GM21528 (cell line): Measurements from ENCODE around the gene NBPF26.
"Not testable (repeated sequence)": the region's sequence is repeated elsewhere in the genome, so short reads cannot be mapped to it uniquely, and the experiment has no call there.

Source experiments
- ATAC-seq: cut with Tn5 transposase; IDR thresholded peaks from one replicate; pipeline ENCODE4 v1.9.1; 2021; ENCODE audit warnings: mild to moderate bottlenecking, moderate library complexity; ENCODE audit not compliant: unreplicated experiment, low FRiP score

The NBPF26 gene

DNA sequence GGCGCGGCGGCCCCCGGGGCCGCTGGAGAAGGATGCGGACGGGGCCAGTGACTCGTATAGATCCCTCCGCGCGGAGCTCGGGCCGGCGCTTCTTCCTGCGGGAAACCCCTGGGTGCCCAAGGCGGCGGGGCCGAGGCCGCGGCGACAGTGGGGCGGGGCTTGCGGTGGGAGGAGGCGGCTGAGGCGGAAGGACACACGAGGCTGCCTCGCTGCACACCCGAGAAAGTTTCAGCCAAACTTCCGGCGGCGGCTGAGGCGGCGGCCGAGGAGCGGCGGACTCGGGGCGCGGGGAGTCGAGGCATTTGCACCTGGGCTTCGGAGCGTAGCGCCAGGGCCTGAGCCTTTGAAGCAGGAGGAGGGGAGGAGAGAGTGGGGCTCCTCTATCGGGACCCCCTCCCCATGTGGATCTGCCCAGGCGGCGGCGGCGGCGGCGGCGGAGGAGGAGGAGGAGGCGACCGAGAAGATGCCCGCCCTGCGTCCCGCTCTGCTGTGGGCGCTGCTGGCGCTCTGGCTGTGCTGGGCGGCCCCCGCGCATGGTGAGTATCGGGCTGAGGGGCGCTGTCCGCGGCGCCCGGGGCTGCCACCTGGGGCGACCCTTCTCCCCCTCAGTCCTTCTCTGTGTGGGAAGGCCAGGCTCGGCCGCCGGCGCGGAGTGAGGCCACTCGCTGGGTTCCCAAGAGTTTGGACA lies at the start of gene NBPF26:
Gene NBPF26 (plus strand): TSS at position 231 of the 688 bp plus-strand sequence.
- ATAC-seq, result peak; percentile 57

- not testable (repeated sequence) for ATAC-seq
Measured at GRCh38 chr1:120680106-120680819, 43.5 kb upstream of the NBPF26 start.

GRCh38 chr1:120680938-120681337 lies 42.8 kb upstream of the NBPF26 start:
- ATAC-seq, result not testable (repeated sequence)

DNA sequence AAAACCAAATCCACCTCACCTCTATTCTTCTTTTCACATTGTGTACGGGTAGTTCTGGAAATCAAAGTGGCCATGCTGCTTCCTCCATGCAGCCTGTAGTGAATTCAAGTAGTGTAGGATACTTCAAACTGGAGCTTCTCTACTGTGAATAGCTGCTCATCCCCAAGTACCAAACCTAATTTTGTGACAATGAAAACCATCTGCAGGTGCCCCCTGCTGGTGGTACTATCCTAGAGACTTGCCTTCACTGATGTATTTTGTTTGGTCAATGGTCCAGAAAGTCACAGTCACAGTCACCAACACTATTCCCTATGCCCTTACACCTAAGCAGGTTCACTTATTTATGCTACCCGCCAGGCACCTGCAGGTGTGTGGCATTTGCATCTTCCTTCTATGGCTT lies 39.3 kb upstream of the NBPF26 start:
- ATAC-seq, result not testable (repeated sequence)

DNA sequence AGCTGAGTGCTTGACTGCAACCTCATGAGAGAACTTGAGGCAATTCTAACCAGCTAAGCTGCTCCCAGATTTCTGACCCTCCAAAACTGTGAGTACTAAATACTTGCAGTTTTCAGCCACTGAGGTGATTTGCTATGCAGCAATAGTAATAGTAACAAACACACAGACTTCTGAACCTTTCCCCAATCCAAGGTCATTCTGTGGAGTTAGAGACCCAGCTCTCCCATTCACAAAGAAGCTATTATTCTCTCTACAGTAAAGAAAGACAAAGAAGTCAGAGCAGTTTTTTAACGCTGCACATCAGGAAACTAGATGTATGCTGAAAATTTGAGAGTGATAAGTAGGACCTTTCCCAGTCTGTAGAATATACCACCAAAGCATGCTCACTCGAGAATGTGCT lies 38.1 kb upstream of the NBPF26 start:
- not testable (repeated sequence) for ATAC-seq

- not testable (repeated sequence) for ATAC-seq
Measured at GRCh38 chr1:120687250-120687649, 36.5 kb upstream of the NBPF26 start.

- ATAC-seq, result not testable (repeated sequence)
Measured at GRCh38 chr1:120700807-120701562, 22.8 kb upstream of the NBPF26 start.

DNA sequence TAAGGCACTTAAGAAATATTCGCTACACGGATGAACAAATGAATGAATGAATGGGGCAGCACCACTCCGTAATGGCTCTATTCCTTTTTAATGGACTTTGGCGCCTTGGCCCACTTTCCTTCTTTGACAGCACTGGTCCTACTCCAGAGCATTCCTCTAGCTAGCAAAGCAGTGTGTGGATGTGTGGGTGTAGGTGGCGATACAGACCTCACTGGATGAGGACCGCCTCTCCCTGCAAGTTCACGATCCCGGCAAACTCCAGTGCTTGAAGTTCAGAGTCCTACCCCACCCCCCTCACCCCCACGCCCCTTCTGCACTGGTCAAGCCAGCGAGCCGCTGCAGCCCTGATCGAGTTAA lies 409 bp upstream of the NBPF26 start:
- peak; percentile 20 for ATAC-seq

DNA sequence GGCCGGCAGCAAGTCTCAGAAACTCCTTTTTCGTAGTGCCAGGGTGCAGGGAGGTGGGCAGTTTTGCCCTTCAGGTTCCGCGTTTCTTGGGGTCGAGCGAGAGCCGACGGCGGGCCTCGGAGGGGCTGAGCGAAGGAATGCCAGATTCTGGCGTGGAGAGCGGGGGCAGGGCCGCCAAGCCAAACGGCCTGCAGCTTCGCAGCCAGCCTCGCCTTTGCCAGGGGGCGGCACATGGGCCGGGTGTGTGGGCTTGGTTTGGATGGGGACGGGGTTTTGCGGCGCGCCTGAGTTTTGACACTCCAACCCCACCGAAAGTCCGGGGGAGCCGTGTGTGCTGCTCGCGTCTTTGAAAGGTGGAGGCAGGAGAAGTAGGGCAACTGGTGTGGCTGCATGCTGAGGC lies 762 bp downstream of the NBPF26 start:
- ATAC-seq, result not testable (repeated sequence)

- not testable (repeated sequence) for ATAC-seq
Measured at GRCh38 chr1:120728811-120729210, 5.1 kb downstream of the NBPF26 start.

GRCh38 chr1:120769090-120769489 lies 45.3 kb downstream of the NBPF26 start:
- ATAC-seq, result not testable (repeated sequence)

DNA sequence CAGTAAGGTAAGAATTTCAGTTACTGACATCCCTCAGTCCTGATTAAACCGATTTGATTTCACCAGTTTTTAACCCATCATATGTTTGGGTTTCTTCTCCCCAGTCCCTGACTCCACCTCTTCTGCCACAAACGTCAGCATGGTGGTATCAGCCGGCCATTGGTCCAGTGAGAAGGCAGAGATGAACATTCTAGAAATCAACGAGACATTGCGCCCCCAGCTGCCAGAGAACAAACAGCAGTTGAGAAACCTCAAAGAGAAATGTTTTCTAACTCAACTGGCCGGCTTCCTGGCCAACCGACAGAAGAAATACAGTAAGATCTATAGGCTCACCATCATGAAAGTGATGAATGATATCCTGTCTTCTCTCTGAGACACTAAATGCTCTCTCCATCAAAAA lies 81.7 kb downstream of the NBPF26 start:
- ATAC-seq, result not testable (repeated sequence)

DNA sequence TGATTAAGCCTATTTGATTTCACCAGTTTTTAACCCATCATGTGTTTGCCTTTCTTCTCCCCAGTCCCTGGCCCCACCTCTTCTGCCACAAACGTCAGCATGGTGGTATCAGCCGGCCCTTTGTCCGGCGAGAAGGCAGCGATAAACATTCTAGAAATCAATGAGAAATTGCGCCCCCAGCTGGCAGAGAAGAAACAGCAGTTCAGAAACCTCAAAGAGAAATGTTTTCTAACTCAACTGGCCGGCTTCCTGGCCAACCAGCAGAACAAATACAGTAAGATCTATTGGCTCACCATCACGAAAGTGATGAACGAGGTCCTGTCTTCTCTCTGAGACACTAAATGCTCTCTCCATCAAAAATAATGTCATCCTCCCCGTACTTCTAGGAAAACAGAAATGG lies 88.1 kb downstream of the NBPF26 start:
- ATAC-seq, result not testable (repeated sequence)

DNA sequence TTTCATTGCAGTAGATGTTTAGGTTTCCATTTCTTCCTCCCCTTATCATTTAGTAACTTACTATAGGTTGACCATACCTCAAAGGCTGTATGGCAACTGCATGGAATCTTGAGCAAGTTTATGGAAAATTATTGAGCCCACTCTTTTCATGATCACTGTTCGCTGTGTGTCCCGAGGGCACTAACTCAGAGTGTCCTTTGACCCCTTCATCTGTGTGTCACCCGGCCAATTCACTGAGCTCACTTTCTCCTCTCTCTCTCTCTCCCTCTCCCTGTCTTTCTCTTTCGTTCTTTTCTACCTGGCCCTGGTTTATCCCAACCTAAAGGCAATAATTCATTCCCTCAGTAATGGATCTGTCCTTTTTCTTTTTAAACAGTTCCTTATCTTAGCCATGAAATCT lies 101.3 kb downstream of the NBPF26 start:
- ATAC-seq, result not testable (repeated sequence)

GRCh38 chr1:120826623-120827022 lies 102.9 kb downstream of the NBPF26 start:
- not testable (repeated sequence) for ATAC-seq

- not testable (repeated sequence) for ATAC-seq
Measured at GRCh38 chr1:120844186-120844944, 120.6 kb downstream of the NBPF26 start.

DNA sequence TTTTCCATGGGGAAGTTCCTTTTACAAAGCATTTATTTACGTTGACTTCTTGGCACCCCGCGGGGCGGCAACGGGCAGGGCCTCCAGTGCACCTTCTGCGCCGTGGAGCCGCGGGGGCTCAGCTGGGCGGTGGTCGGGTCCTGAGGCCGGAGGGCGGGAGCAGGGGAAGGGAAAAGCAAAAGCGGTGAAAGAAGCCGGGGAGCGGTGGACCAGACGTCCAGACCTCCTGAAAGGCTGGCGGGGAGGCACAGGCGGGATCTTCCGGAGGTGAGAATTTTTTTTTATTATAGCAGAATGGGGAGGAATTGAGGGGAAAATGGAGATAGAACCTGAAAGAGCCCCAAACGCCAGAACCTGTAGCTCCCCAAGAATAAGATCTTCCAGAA lies 121.2 kb downstream of the NBPF26 start:
- not testable (repeated sequence) for ATAC-seq

DNA sequence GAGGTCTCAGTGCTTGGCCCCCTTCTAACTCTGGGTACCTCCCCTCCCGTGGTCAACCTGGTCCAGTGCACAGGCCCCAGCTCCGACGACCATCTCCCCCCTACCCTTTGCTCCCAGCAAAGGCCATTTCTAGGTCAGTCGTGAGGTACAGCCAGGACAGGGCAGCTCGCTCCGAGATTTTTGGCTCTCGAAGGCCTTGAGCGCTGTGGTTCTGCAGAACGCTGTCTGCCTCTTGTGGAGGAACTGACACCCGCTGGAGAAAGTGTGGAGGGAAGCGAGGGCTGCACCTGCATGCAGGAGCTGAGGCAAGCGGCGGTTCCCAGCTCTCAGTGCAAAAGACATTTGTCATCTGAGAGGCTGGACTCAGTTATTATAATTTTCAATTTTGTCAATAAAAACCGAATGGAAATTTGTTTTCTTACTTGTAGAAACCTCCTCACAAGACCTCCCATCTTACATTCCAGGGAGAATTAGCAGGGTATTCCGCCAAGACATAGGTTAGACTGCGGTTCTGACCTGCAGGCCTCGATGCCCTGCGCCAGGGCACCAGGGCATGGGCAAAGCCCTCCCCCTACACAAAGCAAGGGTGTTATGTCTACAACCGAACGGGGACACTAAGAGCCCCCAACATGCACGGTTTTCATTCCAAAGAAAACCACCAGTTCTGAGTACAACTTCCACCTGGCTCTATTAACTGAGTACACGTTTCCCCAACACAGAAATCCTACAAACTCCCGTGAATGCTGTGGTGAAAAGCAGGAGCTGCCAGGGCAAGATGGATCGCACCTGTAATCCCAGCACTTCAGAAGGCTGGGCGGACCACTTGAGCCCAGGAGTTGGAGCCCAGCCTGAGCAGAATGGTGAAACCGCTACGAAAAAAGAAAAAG lies 125.9 kb downstream of the NBPF26 start:
- ATAC-seq, result not testable (repeated sequence)

GRCh38 chr1:120850287-120850536 lies 126.5 kb downstream of the NBPF26 start:
- not testable (repeated sequence) for ATAC-seq
